Measurements from ENCODE around the gene SPNS2. TPM values are rescaled to one million over a fixed set of nuclear protein-coding genes. Genes with fewer than 3 reads are reported as not detected.

SPNS2 gene
- total RNA-seq, 1 donor from 2014 or later: 0.70 TPM

- peaks cover 12% of the 10 kb centered on the region for H3K36me3 Mint-ChIP-seq (ENCODE audit: low read depth)
- no peak overlapping the region for H3K4me3 Mint-ChIP-seq (ENCODE audit: unreplicated experiment)
- H3K4me1 Mint-ChIP-seq (ENCODE audit: low read depth): peaks cover 3% of the 10 kb centered on the region
- no peaks in the 10 kb centered on the region for H3K27me3 Mint-ChIP-seq (ENCODE audit: low read depth)
- H3K27ac Mint-ChIP-seq (ENCODE audit: unreplicated experiment): no peak overlapping the region
- TF ChIP-seq CTCF (IDR thresholded peaks at IDR 0.05): no peak
- no peak for DNase-seq (ENCODE audit: low spot score)
- no peaks in the 10 kb centered on the region for H3K9me3 Mint-ChIP-seq (ENCODE audit: low read depth)
These were observed 50.2 kb downstream of the SPNS2 start for GRCh38 chr17:4548721-4549531.

- DNase-seq (ENCODE audit: low spot score): no peak
- Mint-ChIP-seq H3K27ac (ENCODE audit: unreplicated experiment) (no peak overlapping the region), H3K4me3 (ENCODE audit: unreplicated experiment) (no peak overlapping the region), H3K9me3 (ENCODE audit: low read depth) (no peaks in the 10 kb centered on the region), H3K4me1 (ENCODE audit: low read depth) (peaks cover 13% of the 10 kb centered on the region), H3K27me3 (ENCODE audit: low read depth) (no peaks in the 10 kb centered on the region), H3K36me3 (ENCODE audit: low read depth) (peaks cover 10% of the 10 kb centered on the region)
- no peak for TF ChIP-seq CTCF (IDR thresholded peaks at IDR 0.05)
These were observed 51.3 kb downstream of the SPNS2 start for GRCh38 chr17:4549781-4550533.

DNA sequence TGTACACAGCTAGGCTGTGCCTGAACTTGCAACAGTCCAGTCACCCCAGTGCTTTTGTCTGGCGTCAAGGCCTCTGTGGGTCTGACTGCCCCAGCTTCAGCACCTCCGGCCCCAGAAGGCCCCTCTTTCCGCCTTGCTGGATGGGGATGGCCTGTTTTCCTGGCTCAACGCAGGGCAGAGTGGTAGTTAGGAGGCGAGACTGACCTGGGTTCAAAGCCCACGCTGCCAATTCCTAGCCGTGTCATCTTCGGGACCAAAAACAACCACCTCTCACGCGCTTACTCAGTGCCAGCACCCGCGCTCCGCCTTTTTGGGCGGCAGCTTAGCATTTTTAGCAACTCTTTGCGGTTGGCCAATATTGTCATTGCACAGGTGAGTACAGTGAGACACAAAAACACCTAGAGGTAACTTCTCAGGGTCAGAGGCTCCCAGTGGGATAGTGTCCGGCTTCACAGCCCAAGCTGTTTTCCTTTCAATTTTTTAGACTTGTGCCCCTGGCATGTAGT is 51.9 kb downstream of the SPNS2 start:
- peaks cover 17% of the 10 kb centered on the region for H3K4me1 Mint-ChIP-seq (ENCODE audit: low read depth)
- TF ChIP-seq CTCF (IDR thresholded peaks at IDR 0.05): no peak
- H3K27ac Mint-ChIP-seq (ENCODE audit: unreplicated experiment): no peak overlapping the region
- H3K9me3 Mint-ChIP-seq (ENCODE audit: low read depth): no peaks in the 10 kb centered on the region
- no peaks in the 10 kb centered on the region for H3K27me3 Mint-ChIP-seq (ENCODE audit: low read depth)
- DNase-seq (ENCODE audit: low spot score): no peak
- no peak overlapping the region for H3K4me3 Mint-ChIP-seq (ENCODE audit: unreplicated experiment)
- peaks cover 10% of the 10 kb centered on the region for H3K36me3 Mint-ChIP-seq (ENCODE audit: low read depth)

- no peak overlapping the region for H3K4me3 Mint-ChIP-seq (ENCODE audit: unreplicated experiment)
- DNase-seq (ENCODE audit: low spot score): no peak
- peak; percentile 40 for TF ChIP-seq CTCF (IDR thresholded peaks at IDR 0.05)
- H3K4me1 Mint-ChIP-seq (ENCODE audit: low read depth): peaks cover 22% of the 10 kb centered on the region
- H3K36me3 Mint-ChIP-seq (ENCODE audit: low read depth): peaks cover 10% of the 10 kb centered on the region
- no peaks in the 10 kb centered on the region for H3K9me3 Mint-ChIP-seq (ENCODE audit: low read depth)
- H3K27me3 Mint-ChIP-seq (ENCODE audit: low read depth): no peaks in the 10 kb centered on the region
- no peak overlapping the region for H3K27ac Mint-ChIP-seq (ENCODE audit: unreplicated experiment)
These were observed 52.5 kb downstream of the SPNS2 start for GRCh38 chr17:4551141-4551540.

DNA sequence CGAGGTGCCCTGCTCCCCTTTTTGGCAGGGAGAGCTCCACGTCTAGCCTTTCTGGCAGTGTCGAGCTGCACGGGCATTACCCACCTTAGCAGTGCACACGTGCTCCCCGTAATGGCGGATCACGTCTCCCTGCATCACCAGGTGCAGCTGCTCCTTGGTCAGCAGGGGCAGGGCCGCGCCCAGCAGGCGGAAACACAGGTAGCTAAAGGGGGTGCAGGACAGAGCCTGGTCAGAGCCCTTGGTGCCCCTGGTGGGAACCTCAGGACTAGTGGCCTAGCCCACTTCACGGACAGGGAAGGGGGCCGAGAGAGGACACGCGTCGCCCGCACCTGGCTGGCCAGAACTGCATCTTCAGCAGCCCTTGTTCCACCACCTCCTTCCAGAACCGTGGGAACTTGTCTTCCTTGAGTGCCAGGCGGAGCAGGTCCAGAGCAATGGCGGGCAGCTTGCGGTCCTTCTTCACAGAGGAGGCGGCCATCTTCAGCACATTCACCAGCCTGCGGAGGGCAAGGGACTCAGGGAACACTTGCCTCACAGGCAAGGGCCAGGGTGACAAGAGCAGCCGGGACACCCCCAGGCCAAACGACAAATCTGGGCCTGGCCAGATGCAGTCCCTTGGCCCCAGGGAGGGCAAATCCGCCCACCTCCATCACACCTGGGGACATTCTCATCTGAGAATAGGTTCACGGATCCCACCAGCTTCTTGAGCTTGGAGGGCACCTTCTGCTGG is 53.3 kb downstream of the SPNS2 start:
- peaks cover 10% of the 10 kb centered on the region for H3K36me3 Mint-ChIP-seq (ENCODE audit: low read depth)
- TF ChIP-seq CTCF (IDR thresholded peaks at IDR 0.05): no peak
- DNase-seq (ENCODE audit: low spot score): no peak
- peaks cover 27% of the 10 kb centered on the region for H3K4me1 Mint-ChIP-seq (ENCODE audit: low read depth)
- H3K4me3 Mint-ChIP-seq (ENCODE audit: unreplicated experiment): no peak overlapping the region
- H3K9me3 Mint-ChIP-seq (ENCODE audit: low read depth): no peaks in the 10 kb centered on the region
- no peaks in the 10 kb centered on the region for H3K27me3 Mint-ChIP-seq (ENCODE audit: low read depth)
- no peak overlapping the region for H3K27ac Mint-ChIP-seq (ENCODE audit: unreplicated experiment)

Data from chondrocyte (in vitro differentiated cells).